Tibial artery (tissue), 4 donors: ENCODE results near the gene RASA3.
"Not testable (repeated sequence)": the region's sequence is repeated elsewhere in the genome, so short reads cannot be mapped to it uniquely, and the experiment has no call there.

Experiments used
- DNase-seq, 2 donors: peaks; one replicate each; pipeline ENCODE4 v3.0.0-alpha.2; 2019
- H3K27ac ChIP-seq, 2 donors: fragments of 200-600 bp; sonication (generic) in 1 of 2; 1 replicate in 1 of 2; 2 replicates in 1 of 2; pipeline ENCODE4 v1.5.1; 2018 to 2019; ENCODE audit warnings: mild to moderate bottlenecking in 1 of 2
- H3K27me3 ChIP-seq, 2 donors: fragments of 200-600 bp; sonication (generic) in 1 of 2; one replicate each; pipeline versions ENCODE4 v1.5.1 to v1.6.0; 2016 to 2019
- H3K36me3 ChIP-seq, 3 donors: fragments of 200-600 bp; sonication (generic) in 2 of 3; one replicate each; pipeline ENCODE4 v1.5.1; 2016 to 2019; ENCODE audit warnings: mild to moderate bottlenecking in 2 of 3
- H3K4me1 ChIP-seq, 4 donors: fragments of 200-600 bp; sonication (generic) in 2 of 4; 1 replicate in 3 of 4; 2 replicates in 1 of 4; pipeline ENCODE4 v1.5.1; 2016 to 2019
- H3K4me3 ChIP-seq, 2 donors: fragments of 200-600 bp; sonication (generic) in 1 of 2; 1 replicate in 1 of 2; 2 replicates in 1 of 2; pipeline ENCODE4 v1.5.1; 2018 to 2019; ENCODE audit warnings: mild to moderate bottlenecking in 2 of 2
- H3K9me3 ChIP-seq, 3 donors: fragments of 200-600 bp; sonication (generic) in 1 of 3; one replicate each; pipeline ENCODE4 v1.5.1; 2016 to 2019
- intact Hi-C: fragments of 100-400 bp; cut with DNase I; formaldehyde crosslinking; loops from one replicate; pipeline ENCODE4 v1.15.0; 2023; ENCODE audit warnings: low total_unique reads
- TF ChIP-seq, protein P1 (sequence below), 2 experiments: fragments of 200-600 bp in 1 of 2; fragments of 450-650 bp in 1 of 2; IDR thresholded peaks; one replicate each; pipeline ENCODE4 v1.5.1; 2017 to 2019; ENCODE audit warnings: antibody characterized with exemption in 2 of 2, mild to moderate bottlenecking in 1 of 2, moderate library complexity in 1 of 2

The RASA3 gene

DNA sequence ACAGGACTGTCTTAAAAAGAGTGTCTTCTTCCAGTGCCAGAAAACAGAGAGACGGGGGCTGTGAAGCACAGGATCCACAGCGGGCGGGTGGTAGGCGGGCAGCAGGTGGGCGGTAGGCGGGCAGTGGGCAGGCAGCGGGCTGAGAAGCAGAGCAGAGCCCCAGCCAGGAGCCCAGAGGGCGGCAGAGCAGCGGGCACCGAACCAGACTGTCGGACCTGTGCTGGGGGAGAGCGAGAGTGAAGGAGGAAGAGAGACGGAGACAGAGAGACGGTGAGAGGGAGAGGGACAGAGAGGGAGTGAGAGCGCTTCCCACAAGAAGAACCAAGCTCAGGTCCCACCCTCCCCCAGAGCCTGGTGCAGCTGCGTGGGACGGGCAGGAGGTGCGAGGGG lies 30.3 kb downstream of the RASA3 start:
- Histone ChIP-seq H3K27me3 (no peaks in the 10 kb centered on the region), H3K27ac (peak overlapping the region; percentile 66 to 78), H3K36me3 (no peaks in the 10 kb centered on the region), H3K9me3 (no peaks in the 10 kb centered on the region), H3K4me1 (peaks cover 0 to 44% (median 28%) of the 10 kb centered on the region in 4 donors), H3K4me3 (no peak overlapping the region)
- TF ChIP-seq, protein P1, sequence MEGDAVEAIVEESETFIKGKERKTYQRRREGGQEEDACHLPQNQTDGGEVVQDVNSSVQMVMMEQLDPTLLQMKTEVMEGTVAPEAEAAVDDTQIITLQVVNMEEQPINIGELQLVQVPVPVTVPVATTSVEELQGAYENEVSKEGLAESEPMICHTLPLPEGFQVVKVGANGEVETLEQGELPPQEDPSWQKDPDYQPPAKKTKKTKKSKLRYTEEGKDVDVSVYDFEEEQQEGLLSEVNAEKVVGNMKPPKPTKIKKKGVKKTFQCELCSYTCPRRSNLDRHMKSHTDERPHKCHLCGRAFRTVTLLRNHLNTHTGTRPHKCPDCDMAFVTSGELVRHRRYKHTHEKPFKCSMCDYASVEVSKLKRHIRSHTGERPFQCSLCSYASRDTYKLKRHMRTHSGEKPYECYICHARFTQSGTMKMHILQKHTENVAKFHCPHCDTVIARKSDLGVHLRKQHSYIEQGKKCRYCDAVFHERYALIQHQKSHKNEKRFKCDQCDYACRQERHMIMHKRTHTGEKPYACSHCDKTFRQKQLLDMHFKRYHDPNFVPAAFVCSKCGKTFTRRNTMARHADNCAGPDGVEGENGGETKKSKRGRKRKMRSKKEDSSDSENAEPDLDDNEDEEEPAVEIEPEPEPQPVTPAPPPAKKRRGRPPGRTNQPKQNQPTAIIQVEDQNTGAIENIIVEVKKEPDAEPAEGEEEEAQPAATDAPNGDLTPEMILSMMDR (IDR thresholded peaks at IDR 0.05), result no peak
- intact Hi-C loops, result no loop called here
- peak in 1 of 2 donors; percentile 62 for DNase-seq

DNA sequence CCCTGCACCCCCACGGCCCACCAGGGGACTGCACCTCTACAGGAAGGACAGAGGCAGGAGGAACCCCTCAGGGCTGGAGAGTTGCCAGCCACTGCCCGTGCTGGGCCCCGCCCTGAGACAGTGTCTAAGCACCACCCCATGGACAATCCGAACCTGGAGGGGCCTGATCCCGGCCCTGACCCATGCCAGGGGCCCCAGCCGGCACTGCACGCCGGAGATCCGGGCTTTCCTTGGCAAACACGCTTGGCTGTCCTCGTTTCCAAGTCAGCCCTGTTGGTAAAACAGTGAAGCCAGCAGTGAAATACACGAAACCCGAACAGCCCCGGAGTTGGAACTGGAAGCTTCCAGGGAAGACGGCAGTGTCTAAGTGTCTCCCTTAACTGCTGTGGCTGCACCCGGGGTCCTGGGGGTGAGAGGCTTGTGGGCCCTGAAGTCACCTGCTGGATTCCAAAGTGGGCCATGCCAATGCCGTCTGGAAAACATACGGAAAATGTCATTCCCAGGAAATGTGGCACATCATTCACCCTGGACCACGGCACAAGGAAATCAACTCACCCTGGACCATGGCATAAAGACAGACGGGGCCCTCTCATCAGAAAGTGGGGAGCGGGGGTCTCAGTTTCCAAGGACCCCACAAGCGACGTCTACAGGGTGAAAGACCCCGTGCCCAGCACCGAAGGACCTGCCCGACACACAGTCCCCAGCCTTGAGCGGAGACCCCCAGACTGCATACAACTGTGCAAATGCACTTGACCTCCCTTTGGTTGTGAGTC lies 30.9 kb downstream of the RASA3 start:
- no peak overlapping the region for H3K4me3 ChIP-seq
- intact Hi-C loops, result no loop called here
- peak; percentile 34 to 73 for DNase-seq
- H3K27ac ChIP-seq, result peak overlapping the region; percentile 66 to 78
- H3K9me3 ChIP-seq, result no peaks in the 10 kb centered on the region
- TF ChIP-seq, protein P1 (IDR thresholded peaks at IDR 0.05), result no peak
- H3K4me1 ChIP-seq, result peaks cover 0 to 44% (median 28%) of the 10 kb centered on the region in 4 donors
- H3K36me3 ChIP-seq, result no peaks in the 10 kb centered on the region
- no peaks in the 10 kb centered on the region for H3K27me3 ChIP-seq

GRCh38 chr13:114100446-114101357 lies 31.7 kb downstream of the RASA3 start:
- Histone ChIP-seq H3K27me3 (no peaks in the 10 kb centered on the region), H3K4me3 (no peak overlapping the region), H3K27ac (peak overlapping the region; percentile 66 to 78), H3K36me3 (no peaks in the 10 kb centered on the region), H3K9me3 (no peaks in the 10 kb centered on the region), H3K4me1 (peaks cover 0 to 42% (median 28%) of the 10 kb centered on the region in 4 donors)
- intact Hi-C loops, result no loop called here
- TF ChIP-seq, protein P1 (IDR thresholded peaks at IDR 0.05), result no peak
- DNase-seq, result peak; percentile 28 to 72

DNA sequence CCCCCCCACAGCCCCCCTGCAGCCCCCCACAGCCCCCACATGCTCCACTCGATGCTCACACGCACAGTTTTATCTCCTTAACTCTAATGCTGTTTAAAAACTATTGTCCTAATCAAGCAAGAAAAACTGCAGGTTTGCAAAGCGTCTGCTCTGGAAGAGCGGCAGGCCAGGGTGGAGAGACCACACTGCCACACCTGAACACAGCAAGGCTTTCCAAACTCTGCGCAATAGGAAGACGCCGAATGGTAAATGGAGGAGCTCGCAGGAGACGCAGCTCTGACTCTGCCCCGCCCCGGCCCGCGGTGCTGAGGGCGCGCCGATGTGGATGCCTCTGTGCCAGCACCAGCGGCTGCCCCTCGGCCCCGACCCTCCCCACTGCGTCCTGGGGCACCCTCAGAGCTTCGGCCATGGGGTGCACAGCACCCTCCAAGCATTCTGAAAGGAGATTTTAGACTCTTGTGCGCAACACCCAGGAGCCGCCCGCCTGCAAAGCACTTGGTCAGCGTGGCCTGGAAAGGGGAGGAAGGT lies 32.4 kb downstream of the RASA3 start:
- TF ChIP-seq, protein P1 (IDR thresholded peaks at IDR 0.05), result no peak
- Histone ChIP-seq H3K9me3 (no peaks in the 10 kb centered on the region), H3K36me3 (no peaks in the 10 kb centered on the region), H3K4me1 (peaks cover 0 to 35% (median 28%) of the 10 kb centered on the region in 4 donors), H3K4me3 (no peak overlapping the region), H3K27ac (peak overlapping the region; percentile 66 to 78), H3K27me3 (no peaks in the 10 kb centered on the region)
- intact Hi-C loops, result loop anchor here (2.0 to 5.0 kb wide), 2 partner anchors 31 to 32 kb away; partner anchors contain the start of gene RASA3
- DNase-seq, result peak in 1 of 2 donors; percentile 67

DNA sequence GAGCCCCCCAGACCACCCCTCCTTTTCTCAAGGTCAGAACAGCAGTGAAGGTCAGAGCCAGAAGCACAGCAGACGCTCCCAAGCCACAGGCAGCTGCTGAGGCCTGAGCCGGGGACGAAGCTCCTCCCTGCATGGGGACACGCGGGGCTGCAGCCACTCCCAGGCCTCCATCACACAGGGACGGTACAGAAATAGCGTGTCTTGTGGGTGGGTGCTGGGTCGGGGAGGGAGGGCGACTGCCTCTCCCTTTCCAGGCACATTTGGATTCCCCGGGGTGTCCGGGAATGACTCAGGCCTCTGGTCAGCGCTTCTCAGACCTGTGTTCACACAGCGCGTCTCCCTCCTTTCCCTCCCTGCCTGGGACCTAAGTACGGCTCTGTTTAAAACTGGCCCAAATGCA lies 33.2 kb downstream of the RASA3 start:
- TF ChIP-seq, protein P1 (IDR thresholded peaks at IDR 0.05), result no peak

DNA sequence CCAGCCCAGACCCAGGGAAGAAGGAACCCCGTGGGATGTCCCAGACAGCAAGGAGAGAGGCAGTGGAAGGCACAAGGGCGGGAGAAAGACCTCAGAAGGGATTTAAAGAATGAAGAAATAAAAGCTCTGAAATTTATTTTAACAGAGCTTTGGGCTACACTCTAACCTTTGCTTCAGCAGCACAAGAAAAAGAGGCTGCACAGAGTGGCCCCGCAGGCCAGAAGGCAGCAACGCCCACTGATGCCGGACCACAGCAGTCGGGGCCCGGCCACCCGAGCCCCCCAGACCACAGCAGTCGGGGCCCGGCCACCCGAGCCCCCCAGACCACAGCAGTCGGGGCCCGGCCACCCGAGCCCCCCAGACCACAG lies 33.8 kb downstream of the RASA3 start:
- H3K27me3 ChIP-seq, H3K36me3 ChIP-seq, H3K4me3 ChIP-seq, H3K9me3 ChIP-seq: not testable (repeated sequence)
- DNase-seq, result peak; percentile 11 to 57
- Histone ChIP-seq H3K27ac (peak overlapping the region; percentile 61 to 65), H3K4me1 (peaks cover 0 to 33% (median 28%) of the 10 kb centered on the region in 4 donors)
- intact Hi-C loops, result loop anchor here (2.0 to 5.0 kb wide), 2 partner anchors 30 to 34 kb away; partner anchors contain the start of gene RASA3

More for the DNA sequence above, 33.2 kb downstream of the RASA3 start:
- Histone ChIP-seq H3K27ac (peak overlapping the region; percentile 61 to 65), H3K36me3 (no peaks in the 10 kb centered on the region), H3K9me3 (no peaks in the 10 kb centered on the region), H3K27me3 (no peaks in the 10 kb centered on the region), H3K4me1 (peaks cover 0 to 33% (median 28%) of the 10 kb centered on the region in 4 donors), H3K4me3 (no peak overlapping the region)
- DNase-seq, result peak; percentile 87 to 95
- intact Hi-C loops, result loop anchor here (2.0 to 5.0 kb wide), 2 partner anchors 30 to 33 kb away; partner anchors contain the start of gene RASA3
